Cardiac muscle cell (in vitro differentiated cells and primary cell): Measurements from ENCODE around the gene GRID1. TPM values are rescaled to one million over a fixed set of nuclear protein-coding genes. Genes with fewer than 3 reads are reported as not detected.

Source experiments
- DNase-seq, 2 donors: peaks; one replicate each; pipeline versions ENCODE4 v3.0.0 to v3.0.0-alpha.2; 2010 to 2017; ENCODE audit warnings: low read depth in 1 of 2, low spot score in 1 of 2
- H3K27ac ChIP-seq: fragments of 200-600 bp; sonication (generic); 2 replicates; pipeline ENCODE4 v1.5.1; 2016
- H3K27me3 ChIP-seq: fragments of 200-600 bp; sonication (generic); 2 replicates; pipeline ENCODE4 v1.6.0; 2016; ENCODE audit warnings: control low read depth
- H3K36me3 ChIP-seq: fragments of 200-600 bp; sonication (generic); 2 replicates; pipeline ENCODE4 v1.5.1; 2016; ENCODE audit warnings: control low read depth
- H3K4me1 ChIP-seq: fragments of 200-600 bp; sonication (generic); 2 replicates; pipeline ENCODE4 v1.8.1; 2017; ENCODE audit warnings: low read depth, mild to moderate bottlenecking, mixed run types
- H3K4me3 ChIP-seq: fragments of 200-600 bp; sonication (generic); 2 replicates; pipeline ENCODE4 v1.5.1; 2016; ENCODE audit warnings: mild to moderate bottlenecking
- H3K9me3 ChIP-seq: fragments of 200-600 bp; sonication (generic); 2 replicates; pipeline ENCODE4 v1.5.1; 2017; ENCODE audit warnings: low read depth, mild to moderate bottlenecking, control low read depth
- polyA plus RNA-seq: library from polyadenylated mRNA; unstranded; fragments of >200 nt; fragmentation: Nextera tagmentation; extraction: Ambion mirVana; gene quantifications from 2 replicates; pipeline ENCODE4 v1.2.1, GENCODE V29; 2016
- total RNA-seq: library from RNA; depleted of rRNA; stranded (reverse); fragments of >200 nt; gene quantifications from 2 replicates; pipeline ENCODE4 v1.2.3, GENCODE V29; 2016
- TF ChIP-seq, protein P1 (sequence below): IDR thresholded peaks from 2 replicates; pipeline ENCODE4 v1.5.1; 2012; ENCODE audit warnings: low read depth, mild to moderate bottlenecking, low read length

GRID1 gene
- total and polyA plus RNA-seq, 2 experiments from 2014 or later = 1.5 to 1.6 TPM

DNA sequence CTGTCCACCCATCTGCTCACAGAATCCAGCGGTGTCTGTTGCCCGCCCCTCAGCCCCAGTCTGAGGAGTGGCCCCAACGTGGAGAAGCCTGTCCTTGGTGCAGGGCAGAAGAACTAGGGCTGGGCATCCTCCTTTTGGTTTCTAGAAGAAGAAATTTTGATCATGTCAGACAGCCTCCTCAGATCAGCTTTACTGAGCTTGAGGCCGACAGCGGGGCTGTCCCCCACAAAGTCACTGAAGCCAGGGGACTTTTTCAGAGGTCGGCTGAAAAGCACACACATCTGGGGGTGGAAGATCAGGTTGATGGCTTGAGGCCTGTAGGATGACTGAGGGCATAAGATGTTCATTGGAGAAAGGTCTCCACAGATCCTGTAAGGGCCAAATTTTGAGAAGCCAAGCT is 767.9 kb downstream of the GRID1 start:
- Histone ChIP-seq H3K27ac (no peak overlapping the region), H3K4me1 (peaks cover 5% of the 10 kb centered on the region), H3K4me3 (no peak overlapping the region), H3K27me3 (no peaks in the 10 kb centered on the region), H3K9me3 (no peaks in the 10 kb centered on the region), H3K36me3 (no peaks in the 10 kb centered on the region)
- no peak for DNase-seq
- TF ChIP-seq, protein P1, sequence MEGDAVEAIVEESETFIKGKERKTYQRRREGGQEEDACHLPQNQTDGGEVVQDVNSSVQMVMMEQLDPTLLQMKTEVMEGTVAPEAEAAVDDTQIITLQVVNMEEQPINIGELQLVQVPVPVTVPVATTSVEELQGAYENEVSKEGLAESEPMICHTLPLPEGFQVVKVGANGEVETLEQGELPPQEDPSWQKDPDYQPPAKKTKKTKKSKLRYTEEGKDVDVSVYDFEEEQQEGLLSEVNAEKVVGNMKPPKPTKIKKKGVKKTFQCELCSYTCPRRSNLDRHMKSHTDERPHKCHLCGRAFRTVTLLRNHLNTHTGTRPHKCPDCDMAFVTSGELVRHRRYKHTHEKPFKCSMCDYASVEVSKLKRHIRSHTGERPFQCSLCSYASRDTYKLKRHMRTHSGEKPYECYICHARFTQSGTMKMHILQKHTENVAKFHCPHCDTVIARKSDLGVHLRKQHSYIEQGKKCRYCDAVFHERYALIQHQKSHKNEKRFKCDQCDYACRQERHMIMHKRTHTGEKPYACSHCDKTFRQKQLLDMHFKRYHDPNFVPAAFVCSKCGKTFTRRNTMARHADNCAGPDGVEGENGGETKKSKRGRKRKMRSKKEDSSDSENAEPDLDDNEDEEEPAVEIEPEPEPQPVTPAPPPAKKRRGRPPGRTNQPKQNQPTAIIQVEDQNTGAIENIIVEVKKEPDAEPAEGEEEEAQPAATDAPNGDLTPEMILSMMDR = no peak

DNA sequence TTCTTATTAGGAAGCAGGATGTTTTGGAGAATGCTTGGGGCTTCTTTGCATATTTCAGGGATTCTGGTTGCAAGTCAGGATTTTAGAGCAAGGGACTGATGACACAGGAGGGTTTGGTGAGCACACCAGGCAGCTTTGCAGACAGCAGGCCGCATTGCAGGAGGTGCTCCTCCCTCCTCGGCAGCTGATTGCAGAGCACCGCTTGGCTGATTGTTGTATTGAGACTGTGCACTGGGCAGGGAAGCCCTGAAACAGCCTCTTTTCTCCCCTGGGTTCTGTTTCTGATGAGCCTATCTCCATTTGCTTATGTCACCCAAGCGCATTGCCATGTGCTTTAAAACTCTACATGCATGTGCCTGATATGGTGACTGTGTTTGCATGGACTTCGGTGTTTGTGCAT is 769.6 kb downstream of the GRID1 start:
- Histone ChIP-seq H3K27me3 (no peaks in the 10 kb centered on the region), H3K36me3 (no peaks in the 10 kb centered on the region), H3K4me3 (no peak overlapping the region), H3K27ac (no peak overlapping the region), H3K4me1 (peaks cover 5% of the 10 kb centered on the region), H3K9me3 (no peaks in the 10 kb centered on the region)
- no peak for DNase-seq
- TF ChIP-seq, protein P1 = no peak

DNA sequence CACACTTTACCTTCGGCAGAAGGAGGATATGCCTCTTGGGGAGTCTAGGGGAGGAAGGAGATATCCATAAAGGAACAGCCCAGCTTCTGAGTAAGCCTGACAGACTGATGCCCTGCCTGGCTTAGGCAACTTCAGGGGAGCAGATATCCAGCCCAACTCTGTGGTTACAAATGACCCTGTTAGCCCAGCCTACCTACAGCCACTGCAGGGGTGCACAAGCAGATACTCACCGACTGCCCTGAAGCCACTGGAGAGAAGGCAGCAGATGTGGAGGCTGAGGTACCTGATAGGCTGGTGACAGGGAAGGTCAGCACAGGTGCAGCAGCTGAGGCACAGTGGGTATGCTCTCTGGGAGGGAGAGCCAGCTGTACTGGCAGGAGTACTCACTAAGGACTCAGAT is 770.2 kb downstream of the GRID1 start:
- H3K4me3 ChIP-seq = no peak overlapping the region
- no peak overlapping the region for H3K27ac ChIP-seq
- TF ChIP-seq, protein P1 = no peak
- peaks cover 5% of the 10 kb centered on the region for H3K4me1 ChIP-seq
- no peaks in the 10 kb centered on the region for H3K27me3 ChIP-seq
- no peaks in the 10 kb centered on the region for H3K9me3 ChIP-seq
- no peaks in the 10 kb centered on the region for H3K36me3 ChIP-seq
- DNase-seq = no peak

DNA sequence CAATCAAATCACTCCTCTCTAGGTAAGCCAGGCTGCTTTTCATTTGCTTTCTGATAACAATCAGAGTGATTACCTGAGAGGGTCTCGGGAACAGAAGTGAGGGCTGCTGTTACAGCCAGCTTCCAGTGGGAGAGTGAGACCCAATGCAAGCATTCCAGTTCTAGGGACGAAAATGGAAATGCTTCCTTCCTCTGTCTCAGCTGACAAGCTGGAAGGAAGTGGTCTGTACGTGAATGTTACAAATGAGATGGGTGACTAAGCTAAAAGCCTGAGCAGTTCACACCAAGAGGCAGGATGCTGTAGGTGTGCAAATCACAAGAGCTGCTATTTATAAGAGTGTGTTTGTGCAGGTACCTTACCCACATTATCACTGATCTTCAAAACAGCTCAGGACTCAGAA is 772.4 kb downstream of the GRID1 start:
- no peaks in the 10 kb centered on the region for H3K9me3 ChIP-seq
- peak in 1 of 2 donors; percentile 14 for DNase-seq
- no peaks in the 10 kb centered on the region for H3K36me3 ChIP-seq
- H3K27me3 ChIP-seq = no peaks in the 10 kb centered on the region
- H3K4me3 ChIP-seq = no peak overlapping the region
- H3K4me1 ChIP-seq = peaks cover 2% of the 10 kb centered on the region
- TF ChIP-seq, protein P1 = no peak
- no peak overlapping the region for H3K27ac ChIP-seq

DNA sequence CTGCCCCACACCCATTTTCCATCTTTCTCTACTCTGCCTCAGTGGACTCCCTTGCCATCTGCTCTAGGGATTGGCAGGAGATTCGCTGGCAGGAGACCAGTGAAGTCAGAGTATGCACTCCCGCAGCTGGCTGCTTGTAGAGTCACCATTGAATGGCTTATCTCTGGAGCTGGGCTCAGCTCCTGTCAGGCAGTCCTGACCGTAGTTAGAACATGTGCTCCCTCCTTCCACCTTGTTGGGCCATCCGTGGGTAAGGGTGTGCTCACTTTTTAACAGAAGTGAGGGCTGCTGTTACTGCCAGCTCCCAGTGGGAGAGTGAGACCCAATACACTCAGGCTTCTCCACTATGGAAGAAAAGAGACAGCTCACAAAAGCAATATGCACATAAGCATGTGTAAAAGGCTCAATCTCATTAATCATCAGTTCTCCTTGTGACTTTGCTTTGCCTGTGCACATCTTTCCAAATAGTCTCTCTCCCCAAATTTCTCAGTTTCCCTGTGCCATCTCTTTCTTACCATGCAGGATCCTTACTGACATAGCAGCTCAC is 773.3 kb downstream of the GRID1 start:
- Histone ChIP-seq H3K9me3 (no peaks in the 10 kb centered on the region), H3K36me3 (no peaks in the 10 kb centered on the region), H3K27me3 (no peaks in the 10 kb centered on the region), H3K4me3 (no peak overlapping the region), H3K27ac (no peak overlapping the region), H3K4me1 (no peaks in the 10 kb centered on the region)
- no peak for DNase-seq
- TF ChIP-seq, protein P1 = no peak
